OCI-LY7 (cell line): Measurements from ENCODE around the gene ATRAID.

Experiments used
- CTCF ChIP-seq: fragments of 200-600 bp; sonication (generic); conservative IDR thresholded peaks from 2 replicates; pipeline ENCODE4 v1.5.1; 2014; ENCODE audit warnings: mild to moderate bottlenecking, antibody characterized with exemption, low read length, moderate library complexity, mixed read lengths
- EZH2phosphoT487 ChIP-seq: fragments of 200-600 bp; sonication (generic); IDR thresholded peaks from 2 replicates; pipeline ENCODE4 v1.6.1; 2018; ENCODE audit warnings: low read depth, borderline replicate concordance, mild to moderate bottlenecking, mixed run types, antibody characterized with exemption, low read length, moderate library complexity, mixed read lengths

GRCh38 chr2:27250652-27251379 lies 39.0 kb downstream of the ATRAID start:
- no peak for TF ChIP-seq CTCF
- TF ChIP-seq EZH2phosphoT487: no peak
